K562 treated with DMSO at 1 percent for 48 hours (cell line): Measurements from ENCODE around the gene C22orf31. TPM values are rescaled to one million over a fixed set of nuclear protein-coding genes. Genes with fewer than 3 reads are reported as not detected.

Experiments
- total RNA-seq: library from RNA; unstranded; fragments of 300-600 nt; gene quantifications from 2 replicates; pipeline ENCODE4 v1.2.3, GENCODE V29; 2022; ENCODE audit warnings: low replicate concordance; ENCODE audit errors: extremely low read depth

The C22orf31 gene
- total RNA-seq: not detected in 2 replicates

DNA sequence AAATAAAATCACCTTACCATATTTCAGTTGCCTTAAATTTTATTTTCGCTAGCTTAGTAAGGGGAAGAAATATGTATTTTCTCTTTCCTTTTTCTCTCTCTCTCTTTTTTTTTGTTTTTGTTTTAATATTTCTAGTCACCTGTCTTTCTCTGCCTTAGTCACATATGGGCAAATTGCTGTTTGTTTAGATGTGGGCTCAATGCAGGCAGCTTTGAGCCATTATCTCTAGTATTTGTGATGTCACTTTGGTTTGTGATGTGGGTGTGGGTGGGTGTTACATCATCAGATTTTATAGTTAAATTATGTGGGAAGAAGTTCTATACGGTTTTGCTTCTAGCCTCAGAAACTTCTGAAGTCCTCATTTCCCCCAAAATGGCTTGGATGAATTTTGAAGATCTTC lies at the start of gene C22orf31:
TSS of gene C22orf31 (minus strand) at position 59 of the 400 bp plus-strand sequence. CDS start at position 20, 39 bp downstream.

GRCh38 chr22:29072979-29073617 lies 11.5 kb upstream of the C22orf31 start, which contains the start of gene KREMEN1:
Gene KREMEN1, plus strand, starts transcription at chr22:29073035. Its CDS starts 96 bp downstream, at chr22:29073131.

Other genes with a start within 250 kb of the C22orf31 start
- gene ZNRF3, start 178.3 kb downstream of the C22orf31 start, total RNA-seq: not detected in 2 replicates
- gene KREMEN1, start 11.2 kb upstream of the C22orf31 start, total RNA-seq: not detected in 2 replicates
- gene EMID1, start 144.1 kb upstream of the C22orf31 start, total RNA-seq: not detected in 2 replicates
- not detected in 2 replicates for gene RHBDD3, start 206.2 kb upstream of the C22orf31 start, total RNA-seq
- gene EWSR1, start 206.4 kb upstream of the C22orf31 start, total RNA-seq: 458 TPM in 1 of 2 replicates, not detected in the other
- not detected in 2 replicates for gene GAS2L1, start 244.8 kb upstream of the C22orf31 start, total RNA-seq